HFF-Myc (cell line): ENCODE measurements around the gene CEMP1.
A peak's percentile ranks its signal among the peaks of the same experiment; 100 is the strongest.

Experiments used
- DNase-seq: peaks from one replicate; pipeline ENCODE4 v3.0.0-alpha.2; 2011; ENCODE audit warnings: low read depth; ENCODE audit errors: extremely low read depth
- H3K4me3 ChIP-seq: replicated peaks from 2 replicates; pipeline ENCODE4 v1.5.1; 2011; ENCODE audit warnings: low read depth, mild to moderate bottlenecking, control low read depth, low read length
- TF ChIP-seq, protein P1 (sequence below): IDR thresholded peaks from 2 replicates; pipeline ENCODE4 v1.5.1; 2012; ENCODE audit warnings: mild to moderate bottlenecking, low read depth, low read length, control low read depth; ENCODE audit errors: missing control alignments

CEMP1 gene

DNA sequence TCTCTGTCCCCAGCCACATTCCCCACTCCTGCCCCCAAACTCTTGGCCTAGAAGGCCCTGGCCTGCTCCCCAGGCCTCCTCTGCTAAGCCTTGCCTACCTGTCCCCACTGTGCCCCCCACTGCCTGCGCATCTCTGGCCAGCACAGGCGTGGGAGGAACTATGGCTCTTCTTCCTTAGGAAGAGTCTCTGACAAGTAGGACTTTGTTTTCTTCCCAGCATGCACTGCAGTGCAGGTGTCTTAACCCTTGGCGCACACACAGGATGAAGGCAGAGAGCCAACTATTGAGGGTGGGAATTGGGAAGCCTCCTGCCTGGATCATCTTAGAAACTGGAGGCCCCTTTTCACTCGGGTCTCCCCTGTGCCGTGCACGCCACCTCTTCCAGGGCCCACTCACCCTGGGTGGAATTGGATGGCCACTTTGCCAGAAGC is 7.4 kb downstream of the CEMP1 start:
- no peak overlapping the region for H3K4me3 ChIP-seq
- TF ChIP-seq, protein P1, sequence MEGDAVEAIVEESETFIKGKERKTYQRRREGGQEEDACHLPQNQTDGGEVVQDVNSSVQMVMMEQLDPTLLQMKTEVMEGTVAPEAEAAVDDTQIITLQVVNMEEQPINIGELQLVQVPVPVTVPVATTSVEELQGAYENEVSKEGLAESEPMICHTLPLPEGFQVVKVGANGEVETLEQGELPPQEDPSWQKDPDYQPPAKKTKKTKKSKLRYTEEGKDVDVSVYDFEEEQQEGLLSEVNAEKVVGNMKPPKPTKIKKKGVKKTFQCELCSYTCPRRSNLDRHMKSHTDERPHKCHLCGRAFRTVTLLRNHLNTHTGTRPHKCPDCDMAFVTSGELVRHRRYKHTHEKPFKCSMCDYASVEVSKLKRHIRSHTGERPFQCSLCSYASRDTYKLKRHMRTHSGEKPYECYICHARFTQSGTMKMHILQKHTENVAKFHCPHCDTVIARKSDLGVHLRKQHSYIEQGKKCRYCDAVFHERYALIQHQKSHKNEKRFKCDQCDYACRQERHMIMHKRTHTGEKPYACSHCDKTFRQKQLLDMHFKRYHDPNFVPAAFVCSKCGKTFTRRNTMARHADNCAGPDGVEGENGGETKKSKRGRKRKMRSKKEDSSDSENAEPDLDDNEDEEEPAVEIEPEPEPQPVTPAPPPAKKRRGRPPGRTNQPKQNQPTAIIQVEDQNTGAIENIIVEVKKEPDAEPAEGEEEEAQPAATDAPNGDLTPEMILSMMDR = no peak
- no peak for DNase-seq

DNA sequence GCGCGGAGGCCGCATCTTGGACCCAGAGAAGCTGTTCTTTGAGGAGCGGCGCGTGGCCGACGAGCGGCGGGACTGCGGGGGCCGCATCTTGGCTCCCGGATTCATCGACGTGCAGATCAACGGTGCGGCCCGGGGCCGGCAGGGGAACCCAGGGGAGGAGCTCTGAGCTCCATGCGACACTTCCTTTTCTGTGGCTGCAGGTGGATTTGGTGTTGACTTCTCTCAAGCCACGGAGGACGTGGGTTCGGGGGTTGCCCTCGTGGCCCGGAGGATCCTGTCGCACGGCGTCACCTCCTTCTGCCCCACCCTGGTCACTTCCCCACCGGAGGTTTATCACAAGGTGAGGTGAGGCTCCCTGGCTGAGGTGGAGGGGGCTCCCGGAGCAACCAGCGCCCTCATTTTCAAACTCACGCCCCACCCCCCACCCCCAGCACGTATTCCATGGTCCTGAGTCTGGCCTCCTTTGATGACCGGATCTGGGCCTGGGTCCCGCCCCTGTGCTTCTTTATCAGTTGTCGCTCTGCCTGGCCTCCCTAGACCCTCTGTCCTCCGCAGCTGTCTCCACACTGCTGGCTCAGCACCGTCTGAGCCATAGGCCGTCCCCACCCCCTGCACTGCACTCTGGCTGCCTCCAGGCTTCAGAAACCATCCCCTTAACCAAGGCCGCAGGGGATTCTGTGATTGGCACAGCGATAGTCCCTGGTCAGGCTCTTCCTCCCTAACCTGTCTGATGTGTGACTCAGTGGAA is 10.2 kb downstream of the CEMP1 start:
- peak overlapping the region; percentile 73 for H3K4me3 ChIP-seq
- TF ChIP-seq, protein P1 = no peak
- no peak for DNase-seq

DNA sequence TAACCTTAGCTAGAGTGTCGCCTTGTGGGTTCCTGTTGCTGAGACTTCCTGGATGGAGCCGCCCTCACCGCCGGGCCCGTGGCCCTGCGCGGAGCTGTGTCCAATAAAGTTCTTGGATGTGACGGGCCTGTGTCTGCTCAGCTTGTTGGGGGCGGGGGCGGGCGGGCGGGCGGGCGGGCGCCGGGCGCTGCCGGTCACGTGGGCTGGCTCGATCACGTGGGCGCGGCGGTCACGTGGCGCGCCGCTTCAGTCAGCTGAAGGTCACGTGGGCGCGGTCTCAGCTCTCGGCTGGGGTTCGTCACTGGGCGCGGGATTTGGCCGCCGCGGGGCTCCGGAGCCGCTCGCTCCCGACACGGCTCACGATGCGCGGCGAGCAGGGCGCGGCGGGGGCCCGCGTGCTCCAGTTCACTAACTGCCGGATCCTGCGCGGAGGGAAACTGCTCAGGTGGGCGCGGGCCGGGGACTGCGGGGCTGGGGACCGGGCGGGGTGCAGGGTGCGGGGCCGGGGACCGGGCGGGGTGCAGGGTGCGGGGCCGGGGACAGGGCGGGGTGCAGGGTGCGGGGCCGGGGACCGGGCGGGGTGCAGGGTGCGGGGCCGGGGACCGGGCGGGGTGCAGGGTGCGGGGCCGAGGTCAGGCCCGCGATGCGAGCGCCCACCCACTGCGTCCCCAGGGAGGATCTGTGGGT is 11.0 kb downstream of the CEMP1 start, which contains the start of gene AMDHD2:
AMDHD2 (plus strand) TSS at position 275 of the 687 bp plus-strand sequence; CDS start at position 363, 88 bp downstream.
- TF ChIP-seq, protein P1 = no peak
- peak within 1 kb of the TSS; percentile 73 for H3K4me3 ChIP-seq
- peak; percentile 61 for DNase-seq

DNA sequence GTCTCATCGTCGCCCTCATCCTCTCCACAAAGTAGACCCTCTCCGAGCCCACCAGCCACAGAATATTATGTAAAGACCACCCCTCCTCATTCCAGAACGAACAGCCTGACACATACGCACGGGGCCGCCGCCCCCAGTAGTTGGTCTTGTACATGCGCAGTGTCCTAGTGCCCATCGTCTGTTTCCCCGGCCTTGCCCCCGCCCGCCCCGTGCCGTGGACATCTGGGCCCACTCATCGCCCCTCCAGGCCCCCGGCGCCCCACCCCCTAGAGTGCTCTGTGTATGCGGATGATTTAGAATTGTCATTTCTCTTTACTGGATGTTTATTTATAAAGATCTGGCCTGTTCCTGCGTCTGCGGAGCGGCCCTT is 11.5 kb downstream of the CEMP1 start:
- DNase-seq = no peak
- TF ChIP-seq, protein P1 = no peak
- peak overlapping the region; percentile 73; the same call in 1 of the 2 replicates for H3K4me3 ChIP-seq

DNA sequence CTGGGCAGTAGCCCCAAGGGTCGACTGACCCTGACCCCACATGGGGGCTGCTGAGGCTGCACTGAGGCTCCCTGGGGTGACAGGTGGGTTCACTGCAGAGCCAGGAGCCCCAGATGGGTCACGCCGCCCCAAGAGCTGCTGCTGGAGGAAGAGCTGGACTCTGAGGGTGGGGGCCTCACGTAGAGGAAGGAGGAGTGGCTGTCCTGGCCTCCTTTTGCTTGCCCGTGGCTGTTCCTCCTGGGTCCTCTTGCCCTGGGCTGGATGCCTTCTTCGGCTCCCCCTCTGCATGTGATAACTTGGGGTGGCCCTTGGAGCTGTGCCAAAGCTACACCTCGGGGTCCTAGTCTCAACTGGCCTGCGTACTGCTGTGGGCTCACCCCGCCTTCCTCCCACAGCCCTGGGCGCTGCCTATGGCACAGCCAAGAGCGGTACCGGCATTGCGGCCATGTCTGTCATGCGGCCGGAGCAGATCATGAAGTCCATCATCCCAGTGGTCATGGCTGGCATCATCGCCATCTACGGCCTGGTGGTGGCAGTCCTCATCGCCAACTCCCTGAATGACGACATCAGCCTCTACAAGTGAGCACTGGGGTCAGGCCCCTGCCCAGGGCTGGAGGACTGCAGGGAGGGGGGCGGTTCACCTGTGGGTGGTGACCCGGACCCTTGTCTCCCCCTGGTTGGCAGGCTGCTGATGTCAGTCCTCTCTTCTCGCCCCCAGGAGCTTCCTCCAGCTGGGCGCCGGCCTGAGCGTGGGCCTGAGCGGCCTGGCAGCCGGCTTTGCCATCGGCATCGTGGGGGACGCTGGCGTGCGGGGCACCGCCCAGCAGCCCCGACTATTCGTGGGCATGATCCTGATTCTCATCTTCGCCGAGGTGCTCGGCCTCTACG is 12.1 kb downstream of the CEMP1 start:
- no peak for DNase-seq
- TF ChIP-seq, protein P1 = no peak
- H3K4me3 ChIP-seq = 0 out of 2 replicates have a peak overlapping the region, but pooled peaks have one; percentile 11

DNA sequence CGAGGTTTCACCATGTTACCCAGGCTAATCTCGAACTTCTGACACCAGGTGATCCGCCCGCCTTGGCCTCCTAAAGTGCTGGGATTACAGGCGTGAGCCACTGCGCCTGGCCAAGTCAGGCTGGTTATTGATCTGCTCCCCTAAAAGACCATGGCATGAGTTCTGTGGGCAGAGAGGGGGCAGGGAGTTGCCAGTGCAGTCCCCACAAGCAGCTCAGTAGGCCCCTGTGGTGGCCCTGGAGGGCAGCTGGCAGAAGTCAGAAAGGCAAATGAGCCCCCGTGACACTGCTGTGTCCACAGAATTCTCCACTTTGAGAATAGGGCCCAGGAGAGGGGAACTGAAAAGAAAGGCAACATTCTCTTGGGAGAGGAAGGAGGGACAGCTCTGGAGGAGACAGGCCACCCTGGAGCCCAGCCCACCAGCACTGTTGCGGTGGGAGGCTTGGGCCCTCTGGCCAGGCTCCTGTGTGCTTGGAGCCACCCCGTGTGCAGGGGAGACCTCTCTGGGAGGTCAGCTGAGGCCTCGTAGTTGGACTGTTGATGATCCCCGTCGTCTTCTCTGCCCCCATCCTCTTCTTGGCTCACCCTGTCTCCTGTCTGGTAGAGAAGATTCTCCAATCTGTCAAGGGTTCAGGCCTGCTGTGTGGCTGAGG is 13.1 kb downstream of the CEMP1 start:
- TF ChIP-seq, protein P1 = no peak
- DNase-seq = no peak
- H3K4me3 ChIP-seq = no peak overlapping the region
